GM19351 (cell line): ENCODE data around the gene MTCH2.
A peak's percentile ranks its signal among the peaks of the same experiment; 100 is the strongest.
"Not testable (repeated sequence)": the region's sequence is repeated elsewhere in the genome, so short reads cannot be mapped to it uniquely, and the experiment has no call there.

Source experiments
- ATAC-seq: cut with Tn5 transposase; IDR thresholded peaks from one replicate; pipeline ENCODE4 v1.9.1; 2021; ENCODE audit warnings: mild to moderate bottlenecking, moderate library complexity; ENCODE audit not compliant: unreplicated experiment

Gene MTCH2

DNA sequence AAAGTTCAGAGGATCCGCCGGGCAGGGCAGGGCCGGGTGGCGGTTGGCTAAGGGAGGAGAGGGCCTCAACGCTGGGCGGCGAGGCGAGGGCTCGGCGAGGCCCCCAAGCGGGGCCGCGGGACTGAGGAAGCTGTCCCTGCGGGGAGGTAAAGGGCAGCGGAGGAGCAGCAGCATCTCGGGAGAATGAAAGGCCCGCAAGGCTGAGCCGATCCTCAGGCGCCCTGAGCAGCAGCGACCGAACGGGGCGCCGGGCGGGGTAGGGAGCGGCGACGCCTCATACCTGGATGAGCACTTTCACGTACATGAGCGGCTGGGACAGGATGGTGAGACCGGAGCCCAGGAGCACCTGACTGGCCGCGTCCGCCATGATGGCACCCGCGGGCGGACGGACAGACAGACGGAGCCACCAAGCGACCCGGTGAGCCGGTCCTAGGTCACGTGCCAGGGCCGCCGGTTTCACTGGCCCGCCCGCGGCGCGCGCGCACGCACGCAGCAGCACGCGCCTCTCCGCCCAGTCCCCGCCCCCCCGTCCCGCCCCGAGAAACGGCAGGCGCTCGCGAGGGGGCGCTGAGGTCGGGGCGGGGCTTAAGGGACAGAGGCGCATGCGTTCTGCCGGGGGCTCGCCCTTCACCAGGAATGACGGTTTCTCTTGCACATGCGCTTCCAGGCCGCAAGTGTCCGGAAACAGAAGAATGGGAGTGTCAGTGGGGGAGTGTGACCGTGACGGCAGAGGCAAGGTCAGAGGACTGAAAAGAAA lies at the start of gene MTCH2:
TSS of gene MTCH2 (minus strand) at position 461 of the 757 bp plus-strand sequence. CDS start at position 367, 94 bp downstream.
- peak; percentile 84 for ATAC-seq

GRCh38 chr11:47691979-47692378 lies 49.6 kb upstream of the MTCH2 start:
- no peak for ATAC-seq

- ATAC-seq, result no peak
Measured at GRCh38 chr11:47689480-47689879, 47.1 kb upstream of the MTCH2 start.

DNA sequence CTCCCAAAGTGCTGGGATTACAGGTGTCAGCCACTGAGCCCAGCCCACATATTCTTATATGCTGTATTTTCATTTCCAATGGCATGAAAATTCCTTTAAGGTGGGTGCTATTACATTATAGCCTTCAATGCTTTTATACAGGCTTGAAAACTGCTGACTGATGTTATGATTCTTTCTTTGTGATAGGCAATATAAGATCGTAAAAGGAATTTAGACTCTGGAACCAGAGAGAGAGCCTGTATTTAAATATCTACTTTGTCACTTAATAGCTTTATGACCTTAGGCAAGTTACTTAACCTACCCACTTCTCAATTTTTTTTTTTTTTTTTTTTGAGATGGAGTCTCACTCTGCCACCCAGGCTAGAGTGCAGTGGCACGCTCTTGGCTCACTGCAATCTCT lies 46.6 kb upstream of the MTCH2 start:
- no peak for ATAC-seq

DNA sequence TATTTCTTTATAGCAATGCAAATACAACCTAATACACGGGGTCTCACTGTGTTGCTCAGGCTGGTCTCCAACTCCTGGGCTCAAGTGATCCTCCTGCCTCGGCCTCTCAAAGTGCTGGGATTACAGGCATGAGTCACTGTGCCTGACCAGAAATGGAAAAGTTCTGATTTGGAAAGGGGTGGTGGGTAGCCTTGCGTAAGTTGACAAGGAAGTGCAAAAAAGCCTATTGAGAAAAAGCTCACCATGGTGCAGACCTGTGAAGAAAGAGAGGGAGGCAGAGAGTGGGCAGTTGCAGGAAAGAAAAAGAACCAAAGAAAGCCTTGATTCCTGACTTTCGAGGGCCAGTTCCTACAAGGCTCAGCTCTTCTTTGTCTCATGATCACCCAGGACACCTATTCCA lies 45.8 kb upstream of the MTCH2 start:
- ATAC-seq, result no peak

- not testable (repeated sequence) for ATAC-seq
Measured at GRCh38 chr11:47686704-47687103, 44.3 kb upstream of the MTCH2 start.

GRCh38 chr11:47686151-47686550 lies 43.8 kb upstream of the MTCH2 start:
- ATAC-seq, result no peak

DNA sequence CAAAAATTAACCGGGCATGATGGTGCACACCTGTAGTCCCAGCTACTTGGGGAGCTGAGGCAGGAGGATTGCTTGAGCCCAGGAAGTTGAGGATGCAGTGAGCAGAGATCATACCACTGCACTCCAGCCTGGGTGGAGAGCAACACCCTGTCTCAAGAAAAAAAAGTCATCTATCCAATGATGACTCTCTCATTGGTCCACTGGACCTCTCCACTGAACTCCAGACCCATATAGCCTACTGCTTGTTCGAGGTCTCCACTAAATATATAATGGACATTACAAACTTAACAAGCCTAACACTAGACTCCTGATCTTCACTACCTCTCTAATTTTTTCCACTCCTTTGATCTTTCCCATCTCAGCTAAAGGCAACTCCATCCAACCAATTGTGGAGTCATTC lies 33.5 kb upstream of the MTCH2 start:
- ATAC-seq, result no peak

GRCh38 chr11:47672283-47672730 lies 29.9 kb upstream of the MTCH2 start:
- ATAC-seq, result no peak

DNA sequence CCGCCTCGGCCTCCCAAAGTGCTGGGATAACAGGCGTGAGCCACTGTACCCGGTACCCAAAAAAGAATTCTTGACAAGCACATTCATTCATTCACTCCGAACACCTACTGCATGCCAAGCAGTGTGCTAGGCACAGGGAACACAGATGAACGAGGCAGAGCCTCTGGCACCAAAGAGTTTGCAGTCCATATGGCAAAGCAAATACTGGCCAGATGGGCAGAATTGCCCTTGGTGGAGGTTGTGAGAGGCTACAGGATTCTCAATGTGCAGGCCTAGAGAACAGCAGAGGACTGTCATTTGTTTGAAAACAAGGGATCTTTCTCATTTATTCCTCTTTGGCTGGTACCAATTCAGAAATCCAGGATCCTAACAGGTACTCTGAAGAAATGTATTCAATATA lies 27.5 kb upstream of the MTCH2 start:
- ATAC-seq, result no peak

DNA sequence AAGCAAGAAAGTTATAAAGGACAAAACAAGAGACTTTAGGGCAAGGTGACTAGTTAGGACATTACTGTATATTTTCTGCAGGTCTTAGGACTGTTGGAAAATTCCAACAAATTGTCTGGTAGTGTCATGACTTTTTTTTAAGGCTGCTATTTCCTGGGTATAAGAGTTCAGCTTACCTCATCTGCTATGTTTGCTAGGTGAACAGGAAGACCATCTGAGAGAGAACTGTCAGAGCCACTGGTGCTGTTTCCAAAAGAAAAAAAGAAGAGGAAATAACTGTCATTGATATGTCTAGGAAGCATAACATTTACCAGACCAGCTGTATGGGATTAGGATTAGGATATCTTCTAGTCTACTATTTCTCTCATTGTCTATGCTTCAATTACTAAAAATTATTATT lies 26.3 kb upstream of the MTCH2 start:
- no peak for ATAC-seq

DNA sequence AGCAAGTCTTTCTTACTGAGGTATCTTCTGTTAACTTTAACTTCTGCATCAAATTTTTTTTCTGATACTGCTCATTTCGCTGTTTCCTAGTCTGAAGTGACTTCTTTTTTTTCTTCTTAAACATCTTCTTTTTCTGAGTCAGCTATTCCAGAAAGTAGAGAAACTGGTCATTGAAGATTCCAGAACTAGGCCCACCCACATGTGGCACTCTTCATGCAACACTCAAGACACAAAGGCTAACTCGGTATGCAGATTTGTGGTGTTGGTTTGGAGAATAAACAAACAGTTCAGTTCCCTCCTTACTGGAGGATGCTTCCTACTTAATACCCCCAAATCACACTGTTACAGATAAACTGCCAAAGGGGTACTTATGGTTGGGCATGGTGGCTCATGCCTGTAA lies 25.2 kb upstream of the MTCH2 start:
- ATAC-seq, result no peak

DNA sequence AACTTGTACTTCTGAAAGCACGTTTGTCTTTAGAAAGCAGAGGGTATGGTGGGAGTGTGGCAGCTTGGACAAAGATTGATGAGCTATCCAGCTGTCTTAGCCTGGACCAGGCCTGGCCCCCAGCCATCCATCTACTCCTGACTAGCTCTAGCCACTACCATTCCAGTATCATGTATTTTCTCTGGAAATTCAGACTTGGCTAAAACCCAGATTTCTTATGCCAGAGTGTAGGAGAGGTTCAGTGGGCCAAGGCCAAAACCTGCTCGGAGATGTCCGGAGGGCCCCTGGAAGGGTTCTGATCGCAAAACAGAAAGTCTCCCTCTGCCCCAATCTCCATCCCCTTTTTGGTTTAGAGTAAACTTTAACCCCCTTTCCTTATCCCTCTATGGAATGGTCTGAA lies 24.8 kb upstream of the MTCH2 start:
- ATAC-seq, result no peak

DNA sequence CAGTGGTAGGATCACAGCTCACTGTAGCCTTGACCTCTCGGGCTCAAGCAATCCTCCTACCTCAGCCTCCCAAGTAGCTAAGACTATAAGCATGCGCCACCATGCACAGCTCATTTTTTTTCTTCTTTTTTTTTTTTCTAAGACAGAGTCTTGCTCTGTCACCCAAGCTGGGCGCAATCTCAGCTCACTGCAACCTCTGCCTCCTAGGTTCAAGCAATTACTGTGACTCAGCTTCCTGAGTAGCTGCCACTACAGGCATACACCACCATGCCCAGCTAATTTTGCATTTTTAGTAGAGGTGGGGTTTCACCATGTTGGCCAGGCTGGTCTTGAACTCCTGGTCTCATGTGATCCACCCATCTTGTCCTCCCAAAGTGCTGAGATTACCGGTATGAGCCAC lies 22.6 kb upstream of the MTCH2 start:
- ATAC-seq, result not testable (repeated sequence)

DNA sequence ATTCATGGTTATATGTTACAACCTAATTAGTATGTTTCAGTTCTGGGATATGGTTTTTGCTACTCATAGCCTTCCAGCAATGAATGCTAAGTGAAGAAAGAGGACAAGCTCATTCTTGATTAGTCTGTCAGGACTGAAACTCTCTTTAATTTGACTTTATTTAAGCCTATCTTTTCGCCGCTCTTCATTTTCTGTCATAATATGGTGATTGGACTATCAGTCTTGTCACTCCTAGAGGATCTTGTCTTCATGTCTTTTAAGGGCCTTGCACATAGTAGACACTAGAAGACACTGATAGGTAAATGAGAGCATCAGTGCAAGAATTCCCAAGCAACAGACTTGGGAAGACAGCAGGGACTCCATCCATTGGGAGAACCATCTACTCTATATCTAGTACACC lies 18.9 kb upstream of the MTCH2 start:
- ATAC-seq, result no peak

DNA sequence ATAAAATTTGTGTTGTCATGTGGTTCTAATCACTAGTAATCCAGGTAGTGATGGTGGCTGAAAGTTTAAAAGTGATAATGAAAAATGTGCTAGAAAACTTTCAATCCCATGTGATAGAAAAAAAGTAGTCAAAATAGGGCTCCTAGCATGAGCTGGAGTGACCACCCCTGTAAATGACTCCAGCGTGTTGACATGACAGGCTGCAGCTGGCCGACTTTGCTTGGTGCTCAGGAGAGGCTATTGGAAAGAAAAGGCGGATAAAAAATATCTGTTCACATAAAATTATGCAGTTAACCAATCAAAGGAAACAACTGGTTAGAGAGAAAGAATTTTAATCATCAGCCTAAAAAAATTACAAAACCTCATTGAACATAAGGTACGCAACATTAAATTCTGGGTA lies 16.9 kb upstream of the MTCH2 start:
- no peak for ATAC-seq

DNA sequence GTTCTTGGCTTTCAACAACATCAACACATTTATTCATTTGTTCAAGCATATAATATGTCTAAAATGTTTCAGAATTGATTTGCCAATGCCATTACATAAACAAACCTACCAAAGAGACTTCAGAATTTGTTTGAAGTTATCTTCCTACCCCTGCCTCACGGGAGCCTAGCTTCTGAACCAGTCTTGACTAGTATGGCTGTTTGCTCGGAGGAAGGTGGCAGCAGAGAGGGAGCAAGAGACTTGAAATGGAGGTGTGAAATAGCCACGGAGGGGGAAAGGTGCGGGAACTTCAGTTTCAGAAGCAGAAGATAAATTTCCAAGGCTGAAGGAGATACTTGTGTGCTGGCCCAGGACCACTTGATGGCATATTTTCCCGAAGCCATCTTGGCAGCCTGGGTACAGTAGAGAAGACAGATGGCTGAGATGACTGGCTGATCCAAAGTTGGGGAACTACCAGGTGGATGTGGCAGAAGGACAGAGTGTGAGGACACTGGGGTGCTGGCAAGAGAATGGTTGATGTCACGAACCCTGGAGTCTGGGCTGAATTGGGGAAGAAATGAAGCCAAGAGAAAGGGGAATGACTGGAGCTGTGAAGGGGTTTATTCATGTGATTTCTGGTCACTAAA lies 14.0 kb upstream of the MTCH2 start:
- no peak for ATAC-seq

- ATAC-seq, result no peak
Measured at GRCh38 chr11:47651818-47652469, 9.6 kb upstream of the MTCH2 start.

- no peak for ATAC-seq
Measured at GRCh38 chr11:47649276-47649675, 6.9 kb upstream of the MTCH2 start.

- no peak for ATAC-seq
Measured at GRCh38 chr11:47646019-47646418, 3.7 kb upstream of the MTCH2 start.

GRCh38 chr11:47645500-47645899 lies 3.1 kb upstream of the MTCH2 start:
- no peak for ATAC-seq

DNA sequence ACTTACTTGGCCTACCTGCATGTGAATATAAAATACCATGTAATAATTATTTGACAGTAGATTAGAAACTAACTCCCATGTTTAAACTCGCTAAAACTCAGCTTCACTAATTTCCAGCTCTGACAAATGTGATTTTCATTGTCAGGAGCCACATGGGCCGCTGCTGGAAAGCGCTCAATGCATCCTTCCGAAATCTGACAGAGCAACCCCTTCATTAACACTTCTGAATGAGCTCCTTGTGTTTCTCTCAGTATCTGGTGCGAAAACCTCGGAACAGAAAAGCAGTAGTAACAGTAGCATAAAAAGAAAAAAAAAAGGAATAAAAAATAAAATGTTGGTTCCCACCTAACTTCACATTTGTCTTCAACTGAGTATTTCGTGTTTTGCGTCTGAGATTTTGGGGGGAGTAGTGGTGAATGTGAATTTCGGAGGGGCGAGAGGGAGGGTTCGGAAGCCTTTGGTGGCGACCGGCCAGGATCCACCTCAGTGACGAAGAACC lies 710 bp downstream of the MTCH2 start:
- ATAC-seq, result no peak
